Mesodermal cell (in vitro differentiated cells): ENCODE results near the gene C19orf38.
"Not testable (repeated sequence)": the region's sequence is repeated elsewhere in the genome, so short reads cannot be mapped to it uniquely, and the experiment has no call there.

ENCODE experiments used
- H3K27ac ChIP-seq: 2 replicates; pipeline ENCODE4 v1.7.0; 2013; ENCODE audit warnings: mild to moderate bottlenecking, low read depth, low read length, moderate library complexity; ENCODE audit not compliant: severe bottlenecking
- H3K36me3 ChIP-seq: 2 replicates; pipeline ENCODE4 v1.7.1; 2013; ENCODE audit warnings: mild to moderate bottlenecking, low read length, moderate library complexity; ENCODE audit not compliant: control insufficient read depth, insufficient read depth
- H3K4me1 ChIP-seq: one replicate; pipeline ENCODE4 v1.7.1; 2013; ENCODE audit warnings: mild to moderate bottlenecking, low read length; ENCODE audit not compliant: insufficient read depth, control insufficient read depth, poor library complexity, severe bottlenecking
- H3K4me3 ChIP-seq: 2 replicates; pipeline ENCODE4 v1.7.0; 2013; ENCODE audit warnings: low read length, control low read depth, mild to moderate bottlenecking; ENCODE audit not compliant: insufficient read depth, poor library complexity, severe bottlenecking; ENCODE audit errors: extremely low read depth
- H3K9me3 ChIP-seq: 2 replicates; pipeline ENCODE4 v1.7.1; 2013; ENCODE audit warnings: mild to moderate bottlenecking, low read length, moderate library complexity; ENCODE audit not compliant: control insufficient read depth
- WGBS, 2 experiments: methylation state at CpG; one replicate each; pipeline ENCODE4 v1.1.5; 2013; ENCODE audit warnings: missing lambda C conversion rate in 2 of 2; ENCODE audit not compliant: insufficient coverage in 2 of 2; 5-methylcytosine and 5-hydroxymethylcytosine counted together

Gene C19orf38

GRCh38 chr19:10852941-10853340, 4.7 kb downstream of the C19orf38 start:
- no peak overlapping the region for H3K4me3 ChIP-seq
- no peaks in the 10 kb centered on the region for H3K36me3 ChIP-seq
- no peaks in the 10 kb centered on the region for H3K9me3 ChIP-seq
- H3K27ac ChIP-seq: no peak overlapping the region
- 82 to 92% methylated on average over 4 to 5 of the region's 7 CpGs for WGBS, 2 experiments
- H3K4me1 ChIP-seq: no peaks in the 10 kb centered on the region

GRCh38 chr19:10854350-10855089, 6.3 kb downstream of the C19orf38 start:
- Histone ChIP-seq H3K36me3 (no peaks in the 10 kb centered on the region), H3K27ac (no peak overlapping the region), H3K9me3 (no peaks in the 10 kb centered on the region), H3K4me1 (no peaks in the 10 kb centered on the region), H3K4me3 (no peak overlapping the region)
- WGBS, 2 experiments: 80 to 90% methylated on average over 5 of the region's 7 CpGs

- Histone ChIP-seq H3K4me3 (no peak overlapping the region), H3K9me3 (no peaks in the 10 kb centered on the region), H3K27ac (no peak overlapping the region), H3K4me1 (no peaks in the 10 kb centered on the region), H3K36me3 (no peaks in the 10 kb centered on the region)
- 75 to 78% methylated on average over 4 to 5 of the region's 5 CpGs for WGBS, 2 experiments
Observed at GRCh38 chr19:10855879-10856522, 7.8 kb downstream of the C19orf38 start.

GRCh38 chr19:10856899-10857298, 8.7 kb downstream of the C19orf38 start:
- H3K4me1 ChIP-seq, H3K27ac ChIP-seq, H3K4me3 ChIP-seq, H3K9me3 ChIP-seq, H3K36me3 ChIP-seq: not testable (repeated sequence)
- no CpG with 5 or more reads among the region's 1 CpG for WGBS, 2 experiments

GRCh38 chr19:10858204-10858828, 10.1 kb downstream of the C19orf38 start:
- WGBS, 2 experiments: 0% methylated on average over 2 of the region's 4 CpGs
- H3K4me3 ChIP-seq: no peak overlapping the region

GRCh38 chr19:10861103-10861651, 13.0 kb downstream of the C19orf38 start:
- Histone ChIP-seq H3K36me3 (no peaks in the 10 kb centered on the region), H3K27ac (no peak overlapping the region), H3K4me1 (peaks cover 7% of the 10 kb centered on the region), H3K4me3 (no peak overlapping the region), H3K9me3 (no peaks in the 10 kb centered on the region)
- WGBS, 2 experiments: 59 to 81% methylated on average over 3 to 5 of the region's 7 CpGs

More at GRCh38 chr19:10858204-10858828, 10.1 kb downstream of the C19orf38 start:
- H3K9me3 ChIP-seq: no peaks in the 10 kb centered on the region
- H3K36me3 ChIP-seq: no peaks in the 10 kb centered on the region
- H3K4me1 ChIP-seq: peaks cover 7% of the 10 kb centered on the region
- no peak overlapping the region for H3K27ac ChIP-seq

GRCh38 chr19:10862561-10863106, 14.4 kb downstream of the C19orf38 start:
- H3K9me3 ChIP-seq: no peaks in the 10 kb centered on the region
- H3K36me3 ChIP-seq: no peaks in the 10 kb centered on the region
- H3K4me1 ChIP-seq: peaks cover 7% of the 10 kb centered on the region
- H3K27ac ChIP-seq: peak overlapping the region; percentile 66
- no peak overlapping the region for H3K4me3 ChIP-seq
- 93 to 94% methylated on average over 6 of the region's 6 CpGs for WGBS, 2 experiments

- Histone ChIP-seq H3K36me3 (no peaks in the 10 kb centered on the region), H3K4me3 (no peak overlapping the region), H3K4me1 (peaks cover 7% of the 10 kb centered on the region), H3K9me3 (no peaks in the 10 kb centered on the region), H3K27ac (peak overlapping the region; percentile 66)
- 65 to 79% methylated on average over 18 of the region's 18 CpGs for WGBS, 2 experiments
Observed at GRCh38 chr19:10863107-10863717, 15.0 kb downstream of the C19orf38 start.

- Histone ChIP-seq H3K4me1 (peaks cover 7% of the 10 kb centered on the region), H3K4me3 (no peak overlapping the region), H3K9me3 (no peaks in the 10 kb centered on the region), H3K27ac (no peak overlapping the region), H3K36me3 (no peaks in the 10 kb centered on the region)
- WGBS, 2 experiments: 31 to 38% methylated on average over 6 of the region's 6 CpGs
Observed at GRCh38 chr19:10864538-10864899, 16.3 kb downstream of the C19orf38 start.

- no peaks in the 10 kb centered on the region for H3K36me3 ChIP-seq
- H3K9me3 ChIP-seq: no peaks in the 10 kb centered on the region
- H3K4me3 ChIP-seq: no peak overlapping the region
- H3K4me1 ChIP-seq: peaks cover 7% of the 10 kb centered on the region
- 96 to 98% methylated on average over 6 to 8 of the region's 10 CpGs for WGBS, 2 experiments
- H3K27ac ChIP-seq: no peak overlapping the region
Observed at GRCh38 chr19:10866495-10866894, 18.3 kb downstream of the C19orf38 start.
